Stimulated activated CD4-positive, alpha-beta T cell treated with anti-CD3 and anti-CD28 coated beads, Interleukin-1b, Interleukin-23, amount 100 ng/mL, for 4 hours (primary cell): ENCODE data around the gene MRPS6.

Experiments
- DNase-seq, 2 donors: peaks; one replicate each; pipeline ENCODE4 v3.0.0-alpha.2; 2020; ENCODE audit warnings: low read depth in 2 of 2

MRPS6 gene

DNA sequence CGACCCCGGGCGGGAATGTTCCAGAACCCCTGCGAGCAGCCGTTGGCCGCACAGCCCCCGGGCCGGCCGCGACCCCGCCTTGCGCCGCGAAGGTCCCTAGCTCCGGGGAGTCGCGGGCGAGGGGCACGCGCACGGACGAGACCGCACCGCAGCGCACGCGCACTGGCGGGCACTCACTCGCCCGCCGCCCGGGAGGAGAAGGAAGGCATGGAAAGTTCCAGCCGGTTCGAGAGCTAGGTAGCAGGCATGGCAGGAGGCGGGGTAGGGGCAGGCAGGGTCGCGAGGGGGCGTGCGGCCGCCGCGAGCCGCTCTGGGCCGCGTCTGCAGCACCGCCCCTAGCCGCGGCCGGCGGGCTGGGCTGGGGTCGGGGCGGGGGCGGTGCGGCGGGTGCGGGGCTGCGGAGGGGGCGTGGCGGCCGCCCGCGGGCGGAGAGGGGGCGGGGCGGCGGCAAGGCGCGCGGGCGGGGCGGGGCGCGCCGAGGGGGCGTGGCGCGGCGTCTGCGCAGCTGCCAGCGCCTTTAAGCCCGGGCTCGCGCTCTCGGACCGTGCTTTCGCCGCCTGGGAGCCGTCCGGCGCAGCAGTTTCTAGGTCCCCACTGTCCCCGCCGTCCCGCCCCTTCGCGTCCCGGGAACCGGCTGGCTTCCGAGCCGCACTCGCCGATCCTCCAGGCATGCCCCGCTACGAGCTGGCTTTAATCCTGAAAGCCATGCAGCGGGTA is at the start of gene MRPS6, which contains the start of gene SLC5A3:
Gene MRPS6 (plus strand): TSS at position 547 of the 717 bp plus-strand sequence. CDS start 123 bp downstream, at position 670.
Gene SLC5A3 (plus strand): TSS at position 547 of the 717 bp plus-strand sequence. CDS start 21,621 bp downstream, outside the sequence.
- peak; percentile 58 to 75 for DNase-seq

DNA sequence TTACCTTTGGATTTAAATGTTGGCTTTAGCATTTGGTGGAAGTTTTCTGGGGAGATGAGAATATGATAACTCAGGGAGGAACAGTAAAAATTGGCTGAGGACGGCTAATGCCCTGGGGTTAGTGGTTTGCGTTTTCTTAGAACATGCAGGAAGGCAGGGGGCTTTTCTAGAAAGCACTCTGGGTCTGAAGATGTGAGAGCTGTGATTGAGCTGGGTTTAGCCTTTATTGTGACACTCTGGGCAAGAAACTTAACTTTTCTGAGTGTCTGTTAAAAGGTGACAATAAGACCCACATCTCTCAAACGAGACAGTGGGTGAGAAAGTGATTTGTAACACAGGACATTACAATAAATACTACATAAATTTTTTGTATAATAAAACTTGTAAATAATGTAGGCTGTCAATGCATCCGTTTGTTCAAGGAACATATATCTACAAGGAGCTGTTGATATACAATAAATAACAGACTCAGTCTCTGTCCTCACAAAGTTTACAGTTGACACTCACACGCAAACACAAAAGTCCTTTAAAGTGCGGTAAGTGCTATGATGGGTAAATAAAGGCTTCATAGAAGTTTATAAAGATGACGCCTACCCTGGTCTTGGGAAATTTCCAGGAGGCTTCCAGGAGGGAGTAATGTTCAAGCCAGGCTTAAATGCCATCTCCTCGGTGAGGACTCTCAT is 49.5 kb upstream of the MRPS6 start:
- DNase-seq, result no peak

DNA sequence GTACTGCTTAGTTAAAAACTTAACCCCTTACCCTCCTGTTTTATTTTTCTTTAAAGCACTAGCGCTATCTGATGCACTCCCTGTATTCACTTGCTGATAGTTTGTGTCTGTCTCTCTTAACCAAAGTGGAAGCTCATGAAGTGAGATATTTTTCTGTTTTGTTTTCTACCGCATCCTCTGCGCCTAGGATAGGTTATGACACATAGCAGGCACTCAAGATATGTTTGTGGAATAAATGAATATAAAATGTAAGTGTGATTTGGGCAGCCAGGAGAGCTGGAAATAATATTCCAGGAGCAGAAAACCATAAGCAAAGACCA is 49.0 kb upstream of the MRPS6 start:
- no peak for DNase-seq

DNA sequence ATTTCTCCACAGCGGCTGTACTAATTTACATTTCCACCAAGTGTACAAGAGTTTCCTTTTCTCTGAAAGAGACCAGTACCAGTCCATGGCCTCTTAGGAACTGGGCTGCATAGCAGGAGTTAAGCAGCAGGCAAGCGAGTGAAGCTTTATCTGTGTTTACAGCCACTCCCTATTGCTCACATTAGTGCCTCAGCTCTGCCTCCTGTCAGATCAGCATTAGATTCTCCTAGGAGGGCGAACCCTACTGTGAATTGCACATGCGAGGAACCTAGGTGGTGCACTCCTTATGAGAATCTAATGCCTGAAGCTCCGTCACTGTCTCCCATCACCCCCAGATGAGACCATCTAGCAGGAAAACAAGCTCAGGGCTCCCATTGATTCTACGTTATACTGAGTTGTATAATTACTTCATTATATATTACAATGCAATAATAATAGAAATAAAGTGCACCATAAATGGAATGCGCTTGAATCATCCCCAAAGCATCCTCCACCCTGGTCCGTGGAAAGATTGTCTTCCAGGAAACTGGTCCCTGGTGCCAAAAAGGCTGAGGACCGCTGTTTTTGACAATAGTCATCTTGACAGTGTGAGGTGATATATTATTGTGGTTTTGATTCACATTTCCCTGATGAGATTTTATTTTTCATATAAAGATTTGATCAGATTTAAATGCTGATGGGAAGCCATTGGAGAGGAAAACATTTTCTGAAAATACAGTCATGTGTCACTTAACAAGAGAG is 45.5 kb upstream of the MRPS6 start:
- DNase-seq, result no peak

DNA sequence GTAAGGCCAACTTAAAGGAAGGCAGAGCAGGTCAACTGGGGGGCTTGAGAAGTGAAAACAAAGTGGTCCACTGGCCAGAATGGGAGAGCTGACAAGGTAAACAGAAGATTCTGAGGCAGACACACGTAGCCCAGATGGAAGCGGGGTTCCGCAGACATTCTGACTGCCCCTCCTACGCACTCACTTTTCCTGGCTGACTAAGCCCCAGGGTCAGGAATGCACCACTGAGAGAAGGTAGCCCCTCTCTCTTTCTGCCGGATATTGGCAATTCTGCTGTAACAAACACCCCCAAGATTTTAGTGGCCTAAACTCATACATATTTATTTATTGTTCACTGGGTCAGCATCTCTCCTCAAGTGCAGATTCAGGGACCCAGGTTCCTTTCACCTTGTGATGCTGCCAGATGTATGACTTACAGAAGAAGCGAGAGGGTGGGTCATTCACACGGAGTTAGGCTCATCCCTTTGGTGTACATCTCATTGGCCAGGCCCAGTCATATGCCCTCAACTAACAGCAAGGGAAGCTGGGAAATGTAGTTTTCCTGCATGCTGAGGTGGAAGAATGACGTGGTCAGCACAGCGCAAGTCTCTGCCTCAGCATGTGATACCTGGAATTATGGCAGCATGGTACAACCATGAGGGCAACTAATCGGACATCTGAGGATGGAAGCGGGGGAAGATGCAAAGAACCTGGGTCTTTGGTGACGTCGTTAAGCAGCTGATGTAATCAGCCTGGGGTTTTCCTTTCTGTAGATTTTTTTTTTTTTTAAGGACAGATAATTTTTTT is 43.4 kb upstream of the MRPS6 start:
- DNase-seq, result peak in 1 of 2 donors; percentile 37

DNA sequence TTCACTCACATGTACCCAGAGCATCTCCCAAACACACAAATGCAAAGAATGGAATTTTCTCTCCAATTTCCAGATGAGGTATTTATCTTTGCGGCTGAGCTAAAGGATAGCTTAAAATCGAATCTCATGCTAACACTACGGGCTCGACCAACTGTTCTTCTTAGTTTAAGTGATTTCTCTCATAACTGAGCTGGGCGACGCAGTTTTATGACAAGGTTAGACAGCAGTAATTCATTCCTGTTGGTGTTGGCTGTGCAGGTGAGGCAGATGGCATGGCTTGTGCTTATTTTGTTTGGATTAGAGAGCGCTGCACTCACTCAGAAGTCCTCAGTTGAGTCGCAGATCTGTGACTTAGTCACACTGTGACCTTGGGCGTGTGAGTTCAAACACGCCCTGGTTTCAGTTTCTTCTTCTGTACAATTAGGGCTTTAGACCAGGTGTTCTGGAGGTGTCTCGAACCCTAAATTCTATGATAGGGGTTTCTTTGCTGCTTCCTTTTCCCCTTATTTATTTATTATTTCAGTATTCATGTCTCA is 41.5 kb upstream of the MRPS6 start:
- DNase-seq, result no peak

DNA sequence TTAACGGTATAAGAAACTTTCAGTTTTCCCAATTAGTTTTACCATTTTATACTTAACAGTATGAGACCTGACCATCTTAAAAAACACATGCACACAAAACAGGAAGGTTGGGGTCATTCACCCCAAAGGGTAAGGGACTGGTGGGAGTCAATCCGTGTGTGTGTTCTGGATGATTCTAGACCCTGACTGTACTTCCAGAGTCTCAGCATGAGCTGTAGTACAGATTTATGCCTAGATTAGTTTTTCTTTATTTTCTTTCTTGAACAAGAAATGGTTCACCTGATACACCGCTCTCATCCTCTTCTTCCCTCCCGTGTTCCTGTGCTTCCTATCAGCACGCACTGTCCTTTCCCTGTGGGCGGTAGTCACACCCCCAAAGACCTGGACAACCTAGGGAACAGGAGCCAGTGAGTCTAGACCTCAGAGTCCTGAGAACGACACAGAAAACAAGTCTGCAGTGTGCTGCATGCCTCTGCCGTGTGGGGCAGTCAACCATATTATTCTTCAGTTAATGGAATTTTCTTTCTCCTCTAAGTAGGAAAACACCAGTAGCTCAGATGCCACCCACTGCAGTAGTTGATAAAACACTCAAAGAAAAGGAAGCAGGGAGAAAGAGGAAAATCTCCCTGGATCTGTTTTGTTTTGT is 38.9 kb upstream of the MRPS6 start:
- DNase-seq, result no peak

DNA sequence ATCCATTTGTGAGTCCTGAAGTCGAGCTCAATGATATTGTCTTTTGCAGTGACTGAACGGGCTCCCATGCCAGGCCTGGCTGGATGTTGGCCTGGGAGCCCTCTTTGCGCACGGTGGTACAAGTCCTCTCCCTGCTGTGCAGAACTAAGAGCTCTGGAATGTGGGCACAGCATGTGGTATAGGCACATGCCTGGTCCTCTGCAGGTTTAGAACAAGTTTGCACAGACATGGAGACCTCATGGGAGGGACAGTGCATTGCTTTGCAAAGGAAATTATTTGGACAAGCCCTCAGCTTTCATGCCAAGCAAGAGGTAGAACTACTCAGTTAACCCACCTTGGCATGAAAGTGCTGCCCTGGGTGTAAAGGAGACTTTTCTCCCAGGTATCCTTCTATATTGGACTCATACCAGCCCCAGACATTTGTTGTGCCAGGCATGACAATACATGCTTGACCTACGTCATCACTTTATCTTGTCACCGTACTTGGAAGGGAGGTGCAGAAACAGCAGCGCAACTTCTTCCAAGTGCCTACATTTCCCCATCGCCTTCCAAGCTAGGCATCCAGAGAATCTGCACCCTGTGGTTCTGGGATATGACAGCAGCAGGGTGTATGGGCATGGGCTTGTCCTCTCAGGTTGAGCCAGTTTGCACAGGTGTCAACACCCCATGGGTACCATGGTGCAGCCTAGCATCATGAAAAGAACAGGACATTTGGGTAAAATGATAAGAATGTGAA is 37.6 kb upstream of the MRPS6 start:
- DNase-seq, result no peak

DNA sequence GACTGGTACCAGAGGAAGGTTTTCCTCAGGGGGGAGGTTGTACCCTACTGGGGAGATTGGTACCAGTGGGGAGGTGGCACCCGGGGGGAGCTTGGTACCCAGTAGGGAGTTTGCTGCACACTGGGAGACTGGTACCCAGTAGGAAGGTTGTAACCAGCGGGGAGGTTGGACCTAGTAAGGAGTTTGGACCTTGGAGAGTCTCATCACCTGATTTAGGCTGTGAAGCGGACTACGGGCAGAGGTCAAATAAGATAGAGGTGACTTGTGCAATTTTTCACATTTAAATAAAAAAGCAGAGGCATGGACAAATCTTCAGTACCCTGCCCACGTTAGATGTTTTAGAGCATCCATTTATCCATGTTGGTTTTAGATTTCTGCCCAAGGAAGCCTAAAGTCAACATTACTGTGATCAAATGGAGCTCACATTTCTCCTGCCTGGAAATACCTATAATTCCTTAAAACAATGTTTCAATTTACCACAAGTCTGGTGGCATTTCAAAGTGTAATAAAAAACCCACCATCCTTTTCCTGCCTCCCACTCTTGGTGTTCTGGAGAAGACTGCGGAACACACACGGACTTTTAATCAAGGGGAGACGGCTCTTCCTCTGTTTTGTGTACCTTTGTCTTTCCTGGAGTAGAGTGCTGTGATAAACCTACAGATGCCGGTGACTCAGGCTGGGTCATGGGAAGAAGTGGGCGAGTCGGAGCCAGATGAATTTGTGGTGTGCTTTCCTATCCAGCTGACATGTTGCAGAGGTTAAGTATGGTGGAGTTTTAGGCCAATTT is 36.2 kb upstream of the MRPS6 start:
- DNase-seq, result no peak

DNA sequence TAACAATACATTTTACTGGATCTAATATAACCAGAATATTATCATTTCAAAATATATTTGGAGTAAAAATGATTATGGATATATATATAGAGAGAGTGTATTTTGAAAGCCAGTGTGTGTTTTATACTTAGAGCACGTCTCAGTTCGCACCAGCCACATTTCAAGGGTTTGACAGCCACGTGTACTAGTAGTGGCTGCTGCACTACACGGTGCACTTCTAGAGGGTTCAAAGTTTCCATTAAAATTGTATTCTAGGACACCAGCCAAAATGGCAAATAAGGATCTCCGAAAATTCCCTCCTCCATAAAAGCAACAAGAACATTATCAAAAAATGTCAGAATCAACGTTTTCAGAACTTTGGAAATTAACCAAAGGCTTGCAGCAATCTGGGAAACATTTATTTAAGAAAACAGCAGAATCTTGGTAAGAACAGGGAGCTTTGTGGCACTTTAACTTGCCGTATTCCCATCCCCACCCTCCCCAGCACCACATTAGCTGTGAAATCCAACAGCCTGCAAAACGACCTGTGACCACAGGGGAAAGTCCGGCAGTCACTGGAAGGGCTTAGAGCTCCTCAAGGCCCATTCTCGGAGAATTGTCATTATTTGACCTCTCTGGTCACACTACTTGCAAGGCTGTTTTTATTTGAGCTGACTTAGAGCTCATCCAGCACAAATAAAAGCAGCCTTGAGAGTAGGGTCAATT is 33.5 kb upstream of the MRPS6 start:
- no peak for DNase-seq

DNA sequence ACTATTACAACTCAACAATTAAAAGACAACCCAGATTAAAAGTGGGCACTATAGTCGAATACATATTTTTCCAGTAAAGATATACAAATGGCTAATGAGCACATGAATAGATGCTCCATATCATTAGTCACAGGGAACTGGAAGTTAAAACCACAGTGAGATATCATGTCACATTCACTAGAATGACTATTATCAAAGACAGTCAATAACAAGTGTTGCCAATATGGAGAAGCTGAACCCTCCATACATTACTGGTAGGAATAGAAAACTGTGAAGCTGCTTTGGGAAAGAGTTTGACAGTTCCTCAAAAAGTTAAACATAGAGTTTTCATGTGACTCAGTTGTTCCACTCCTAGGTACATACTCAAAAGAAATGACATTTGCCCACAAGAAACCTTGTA is 30.6 kb upstream of the MRPS6 start:
- no peak for DNase-seq

DNA sequence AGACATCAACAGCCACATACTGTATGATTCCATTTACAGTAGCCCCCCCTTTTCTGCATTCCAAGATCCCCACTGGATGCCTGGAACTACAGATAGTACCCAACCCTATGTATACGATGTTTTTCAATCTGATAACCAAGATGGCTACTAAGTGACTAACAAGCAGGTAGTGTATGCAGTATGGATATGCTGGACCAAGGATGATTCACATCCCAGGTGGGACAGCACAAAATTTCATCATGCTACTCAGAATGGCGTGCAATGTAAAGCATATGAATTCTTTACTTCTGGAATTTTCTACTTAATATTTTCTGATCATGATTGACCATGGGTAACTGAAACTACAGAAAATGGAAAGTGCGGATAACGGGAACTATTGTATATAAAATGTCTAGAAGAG is 30.0 kb upstream of the MRPS6 start:
- no peak for DNase-seq

DNA sequence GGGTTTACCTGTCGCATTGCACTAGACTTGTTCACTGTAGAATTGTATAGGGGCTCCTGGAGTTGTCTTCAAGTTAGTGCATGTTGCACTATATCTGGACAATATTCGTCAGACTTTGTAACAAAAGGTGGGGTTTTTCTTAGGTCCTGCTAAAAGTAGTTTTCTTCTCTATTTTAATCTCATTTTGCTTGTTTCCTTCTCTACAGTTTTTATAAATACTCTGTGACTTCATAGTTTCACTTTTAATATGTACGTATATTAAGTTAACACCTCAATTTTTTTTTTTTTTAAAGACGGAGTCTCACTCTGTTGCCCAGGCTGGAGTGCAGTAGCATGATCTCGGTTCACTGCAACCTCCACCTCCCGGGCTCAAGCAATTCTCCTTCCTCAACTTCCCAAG is 26.5 kb upstream of the MRPS6 start:
- DNase-seq, result no peak

DNA sequence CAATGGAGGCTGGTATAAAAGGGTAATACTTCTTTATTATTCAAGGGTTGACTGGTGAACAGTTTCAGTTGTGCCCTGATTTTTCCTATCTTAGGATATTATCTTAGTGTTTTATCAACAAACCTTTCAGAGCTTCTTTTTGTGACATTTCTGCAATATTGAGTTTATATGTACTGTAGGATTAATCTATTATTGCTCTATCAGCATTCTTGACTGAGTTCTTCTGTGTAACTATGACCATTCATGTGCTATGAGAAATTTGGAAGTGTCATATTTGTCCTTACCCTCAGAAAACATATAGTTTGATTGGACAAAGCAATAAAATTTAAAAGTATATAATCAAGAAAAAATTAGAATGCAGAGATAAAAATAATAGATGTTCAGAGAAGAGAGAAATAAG is 25.5 kb upstream of the MRPS6 start:
- no peak for DNase-seq

DNA sequence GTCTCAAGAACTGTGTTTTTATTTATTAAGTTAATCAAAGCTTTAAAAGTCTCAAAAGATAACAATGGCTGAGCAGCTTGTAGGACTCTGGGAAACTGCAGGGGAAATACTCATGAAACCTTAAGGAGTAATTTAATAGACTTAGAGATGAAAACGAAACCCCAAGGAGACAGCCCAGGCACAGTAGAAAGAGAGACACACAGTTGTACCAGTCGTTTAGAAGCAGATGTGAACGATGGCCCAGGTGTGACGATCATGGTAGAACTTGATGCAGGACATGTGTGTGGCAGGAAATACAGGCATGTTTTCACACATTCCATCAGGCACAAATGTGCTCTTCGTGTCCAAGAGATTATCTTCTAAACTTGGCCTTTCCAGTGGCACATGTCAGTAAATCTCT is 21.2 kb upstream of the MRPS6 start:
- no peak for DNase-seq

DNA sequence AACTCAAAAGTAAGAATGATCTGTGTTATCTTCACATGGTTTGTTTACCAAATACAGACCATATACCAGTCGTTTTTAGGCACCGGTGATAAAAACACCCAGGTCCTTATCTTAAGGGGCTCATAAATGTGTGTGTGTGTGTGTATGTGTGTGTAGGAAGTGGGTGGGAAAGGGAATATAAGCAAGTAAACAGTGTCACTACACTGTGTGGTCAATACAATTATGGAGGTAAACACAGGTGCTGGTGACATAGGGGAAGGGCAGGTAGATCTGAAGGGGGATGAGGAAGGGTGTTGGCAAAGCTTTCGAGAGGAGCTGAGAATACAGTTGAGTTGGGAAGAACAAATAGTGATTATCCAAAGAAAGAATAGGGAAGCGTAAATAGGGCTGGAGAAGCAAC is 19.1 kb upstream of the MRPS6 start:
- no peak for DNase-seq

DNA sequence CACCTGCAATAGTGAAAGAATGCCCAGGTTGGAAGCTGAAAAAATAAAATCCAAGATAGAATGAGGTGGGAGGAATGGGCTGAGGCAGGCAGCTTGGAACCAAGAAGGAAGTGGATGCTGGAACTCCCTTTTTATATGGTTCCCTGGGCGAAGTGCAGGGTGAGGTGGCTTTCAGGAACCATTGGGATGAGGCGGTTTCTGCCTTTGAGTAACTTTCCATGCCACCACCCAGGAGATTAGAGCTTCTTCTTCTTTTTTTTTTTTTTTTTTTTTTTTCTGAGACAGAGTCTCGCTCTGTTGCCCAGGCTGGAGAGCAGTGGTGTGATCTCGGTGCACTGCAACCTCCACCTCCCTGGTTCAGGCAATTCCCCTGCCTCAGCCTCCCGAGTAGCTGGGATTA is 17.8 kb upstream of the MRPS6 start:
- no peak for DNase-seq

DNA sequence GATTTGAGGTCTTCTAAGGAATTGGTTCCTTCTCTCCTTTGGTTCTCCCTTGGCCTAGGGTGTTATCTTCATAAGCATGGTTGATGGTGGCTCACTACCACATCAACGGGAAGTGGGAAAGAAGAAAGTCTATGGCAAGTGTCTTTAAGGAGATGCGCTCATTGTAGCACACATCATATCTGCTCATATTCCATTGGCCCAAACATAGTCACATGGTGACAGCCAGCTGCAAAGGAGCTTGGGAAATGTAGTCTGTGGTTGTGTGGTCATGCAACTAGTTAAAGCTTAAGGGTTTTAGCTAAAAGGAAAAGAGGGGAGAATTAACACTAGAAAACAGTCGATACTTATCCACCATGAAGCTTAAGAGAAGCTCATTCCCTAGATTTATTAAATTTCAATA is 11.4 kb upstream of the MRPS6 start:
- DNase-seq, result no peak

DNA sequence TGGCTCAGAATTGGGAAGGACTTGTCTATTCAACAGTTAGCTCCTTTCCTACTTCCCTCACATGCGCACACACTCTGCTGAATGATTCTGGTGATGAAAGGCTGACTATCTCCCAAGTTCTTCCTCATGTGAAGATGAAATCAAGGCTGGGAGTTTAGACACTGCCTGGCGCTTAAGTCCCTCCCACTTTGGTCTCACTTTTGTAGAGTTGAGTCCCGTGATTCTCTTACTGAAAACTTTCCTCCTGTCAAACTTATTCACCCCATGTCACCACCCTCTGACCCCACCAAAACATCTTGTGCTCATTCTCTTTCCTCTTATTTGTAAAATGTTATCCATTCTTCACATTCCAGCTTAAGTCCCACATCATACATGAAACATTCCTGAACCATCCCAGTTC is 8.4 kb upstream of the MRPS6 start:
- DNase-seq, result no peak
